H1 (cell line): ENCODE data around the gene CIITA. TPM values are rescaled to one million over a fixed set of nuclear protein-coding genes. Genes with fewer than 3 reads are reported as not detected.

Experiments used
- CTCF ChIA-PET: fragments of 300-600 bp; sonication (Branson Sonifier 250); formaldehyde crosslinking; loops from one replicate; lab custom pipeline; 2021; ENCODE audit not compliant: partially characterized antibody; lab: Charles Lee
- POLR2A ChIA-PET: fragments of 300-600 bp; sonication (Branson Sonifier 250); formaldehyde crosslinking; loops from one replicate; lab custom pipeline; 2021; ENCODE audit warnings: inconsistent platforms; ENCODE audit not compliant: partially characterized antibody; lab: Charles Lee
- DNase-seq, 2 experiments: peaks; one replicate each; pipeline versions ENCODE4 v3.0.0 to v3.0.0-alpha.2; 2010 to 2022; ENCODE audit warnings: low spot score in 2 of 2, low read depth in 1 of 2, mixed read lengths in 1 of 2
- FAIRE-seq: peaks from 2 replicates; lab custom pipeline; 2011; peaks lifted over from hg19 to GRCh38; lab: Jason Lieb, UNC
- H2AFZ ChIP-seq: 2 replicates; pipeline ENCODE4 v1.8.1; 2012; ENCODE audit warnings: low read length, inconsistent platforms
- H2AK5ac ChIP-seq: 2 replicates; pipeline ENCODE4 v1.6.1; 2013; ENCODE audit warnings: low read depth, low read length
- H2BK120ac ChIP-seq: replicated peaks from 2 replicates; pipeline ENCODE3; 2013; ENCODE audit warnings: low read depth, low read length, inconsistent platforms
- H2BK12ac ChIP-seq: 2 replicates; pipeline ENCODE4 v1.6.1; 2013; ENCODE audit warnings: low read depth, low read length
- H2BK15ac ChIP-seq: 2 replicates; pipeline ENCODE4 v1.6.1; 2013; ENCODE audit warnings: low read length
- H2BK20ac ChIP-seq: 2 replicates; pipeline ENCODE4 v1.6.1; 2013; ENCODE audit warnings: low read length
- H2BK5ac ChIP-seq: 2 replicates; pipeline ENCODE4 v1.6.1; 2013; ENCODE audit warnings: low read depth, low read length
- H3K14ac ChIP-seq: 2 replicates; pipeline ENCODE4 v1.6.1; 2013; ENCODE audit warnings: inconsistent platforms; ENCODE audit not compliant: insufficient read length
- H3K18ac ChIP-seq: 2 replicates; pipeline ENCODE4 v1.6.1; 2013; ENCODE audit warnings: low read length; ENCODE audit errors: extremely low read depth
- H3K23ac ChIP-seq: 2 replicates; pipeline ENCODE4 v1.6.1; 2013; ENCODE audit warnings: inconsistent platforms; ENCODE audit not compliant: insufficient read length
- H3K23me2 ChIP-seq: 2 replicates; pipeline ENCODE4 v1.6.1; 2013; ENCODE audit warnings: low read depth, low read length
- H3K27ac ChIP-seq: 2 replicates; pipeline ENCODE4 v1.6.1; 2011; ENCODE audit warnings: low read depth, low read length, inconsistent platforms
- H3K27me3 ChIP-seq, 4 experiments: replicated peaks in 1 of 4; 1 replicate in 1 of 4; 2 replicates in 3 of 4; pipeline versions ENCODE4 v1.6.1 to v1.8.1; 2011 to 2013; ENCODE audit warnings: low read length in 3 of 4, mild to moderate bottlenecking in 3 of 4, inconsistent platforms in 2 of 4, mixed read lengths in 2 of 4, moderate library complexity in 1 of 4; ENCODE audit not compliant: control insufficient read depth in 3 of 4, insufficient read depth in 3 of 4; ENCODE audit errors: extremely low read depth in 1 of 4
- H3K36me3 ChIP-seq, 4 experiments: 2 replicates each; pipeline versions ENCODE4 v1.6.1 to v1.8.1; 2011 to 2013; ENCODE audit warnings: mild to moderate bottlenecking in 4 of 4, low read length in 3 of 4, moderate library complexity in 2 of 4, control low read depth in 1 of 4, inconsistent platforms in 1 of 4; ENCODE audit not compliant: insufficient read depth in 4 of 4, control insufficient read depth in 2 of 4
- H3K4ac ChIP-seq: replicated peaks from 2 replicates; pipeline ENCODE3; 2013; ENCODE audit warnings: low read length, low read depth, mixed read lengths, inconsistent platforms; ENCODE audit not compliant: insufficient read length
- H3K4me1 ChIP-seq, 4 experiments: replicated peaks in 1 of 4; 1 replicate in 1 of 4; 2 replicates in 3 of 4; pipeline versions ENCODE4 v1.6.1 to v1.8.1; 2011 to 2013; ENCODE audit warnings: low read length in 3 of 4, inconsistent platforms in 2 of 4, mixed read lengths in 1 of 4; ENCODE audit not compliant: insufficient read depth in 4 of 4, control insufficient read depth in 3 of 4
- H3K4me2 ChIP-seq, 2 experiments: 2 replicates each; pipeline versions ENCODE4 v1.6.1 to v1.8.1; 2011 to 2013; ENCODE audit warnings: low read depth in 2 of 2, low read length in 2 of 2, control low read depth in 1 of 2, inconsistent platforms in 1 of 2, mild to moderate bottlenecking in 1 of 2; ENCODE audit not compliant: insufficient read depth in 1 of 2
- H3K4me3 ChIP-seq, 4 experiments: fragments of 200-600, 300-600 bp in 1 of 4; sonication (generic), shearing (Covaris generic), sonication (Bioruptor Twin) in 1 of 4; 2 replicates each; pipeline versions ENCODE4 v1.5.1 to v1.8.1; 2011 to 2016; ENCODE audit warnings: low read length in 4 of 4, low read depth in 3 of 4, control low read depth in 2 of 4, inconsistent platforms in 2 of 4, mild to moderate bottlenecking in 2 of 4, mixed read lengths in 1 of 4, moderate library complexity in 1 of 4; ENCODE audit not compliant: insufficient read depth in 2 of 4; ENCODE audit errors: extremely low read depth in 1 of 4
- H3K56ac ChIP-seq: replicated peaks from 2 replicates; pipeline ENCODE3; 2013; ENCODE audit warnings: low read depth, mild to moderate bottlenecking, mixed read lengths, low read length, inconsistent platforms; ENCODE audit not compliant: insufficient read length
- H3K79me1 ChIP-seq: 2 replicates; pipeline ENCODE4 v1.6.1; 2013; ENCODE audit warnings: low read depth, low read length, control low read depth
- H3K79me2 ChIP-seq, 2 experiments: 2 replicates each; pipeline versions ENCODE4 v1.6.1 to v1.8.1; 2012 to 2013; ENCODE audit warnings: low read length in 2 of 2, mild to moderate bottlenecking in 2 of 2, inconsistent platforms in 1 of 2; ENCODE audit not compliant: insufficient read depth in 2 of 2, control insufficient read depth in 1 of 2
- H3K9ac ChIP-seq, 4 experiments: replicated peaks in 1 of 4; 1 replicate in 1 of 4; 2 replicates in 3 of 4; pipeline versions ENCODE4 v1.6.1 to v1.8.1; 2011 to 2013; ENCODE audit warnings: low read depth in 3 of 4, low read length in 3 of 4, control low read depth in 2 of 4, mild to moderate bottlenecking in 2 of 4, moderate library complexity in 2 of 4, inconsistent platforms in 1 of 4; ENCODE audit errors: extremely low read depth in 1 of 4
- H3K9me3 ChIP-seq, 2 experiments: 2 replicates each; pipeline versions ENCODE4 v1.6.1 to v1.8.1; 2012 to 2013; ENCODE audit warnings: mild to moderate bottlenecking in 2 of 2, moderate library complexity in 2 of 2, control low read depth in 1 of 2, inconsistent platforms in 1 of 2, low read depth in 1 of 2, low read length in 1 of 2, mixed read lengths in 1 of 2; ENCODE audit not compliant: insufficient read depth in 2 of 2
- H4K20me1 ChIP-seq, 2 experiments: replicated peaks in 1 of 2; 2 replicates each; pipeline versions ENCODE3 to v1.8.1; 2011 to 2013; ENCODE audit warnings: inconsistent platforms in 2 of 2, low read length in 2 of 2, mild to moderate bottlenecking in 1 of 2; ENCODE audit not compliant: insufficient read depth in 2 of 2, control insufficient read depth in 1 of 2
- H4K5ac ChIP-seq: 2 replicates; pipeline ENCODE4 v1.6.1; 2013; ENCODE audit warnings: low read length, low read depth, mixed read lengths, inconsistent platforms; ENCODE audit not compliant: insufficient read length
- H4K8ac ChIP-seq: 2 replicates; pipeline ENCODE4 v1.8.0; 2013; ENCODE audit warnings: mild to moderate bottlenecking, moderate library complexity, low read length, inconsistent platforms; ENCODE audit not compliant: insufficient read depth; ENCODE audit errors: extremely low read depth
- H4K91ac ChIP-seq: replicated peaks from 2 replicates; pipeline ENCODE3; 2013; ENCODE audit warnings: low read length, mixed read lengths, inconsistent platforms; ENCODE audit not compliant: insufficient read length
- CBX5 ChIP-seq: fragments of 300-800, 300-1000 bp; sonication (generic); IDR thresholded peaks from 2 replicates; pipeline ENCODE4 v1.7.1; 2016; ENCODE audit warnings: antibody characterized with exemption, low read length, low read depth
- WGBS, 2 experiments: shearing (Covaris generic) in 1 of 2; methylation state at CpG; one replicate each; pipeline versions ENCODE4 v1.1.6 to v1.1.7; 2013 to 2015; ENCODE audit warnings: low lambda C conversion rate in 2 of 2, mixed read lengths in 2 of 2, inconsistent platforms in 1 of 2, low coverage in 1 of 2, missing lambda C conversion rate in 1 of 2; ENCODE audit not compliant: insufficient replicate concordance in 2 of 2, insufficient coverage in 1 of 2, insufficient read length in 1 of 2; ENCODE audit errors: extremely low coverage in 1 of 2, missing lambda C conversion rate in 1 of 2; 5-methylcytosine and 5-hydroxymethylcytosine counted together
- polyA plus RNA-seq, 7 experiments: library from polyadenylated mRNA; depleted of rRNA in 3 of 7; stranded (reverse) in 5 of 7; unstranded in 2 of 7; fragments of >200 nt in 5 of 7; fragments of 200-250 nt in 2 of 7; gene quantifications; 1 replicate in 5 of 7; 2 replicates in 1 of 7; 4 replicates in 1 of 7; pipeline versions ENCODE4 v1.2.1 to v1.2.3, GENCODE V29; 2011 to 2013; ENCODE audit warnings: missing spikeins in 2 of 7, mixed read lengths in 2 of 7
- total RNA-seq: library from RNA; stranded (reverse); fragmentation: NEBNext Ultra II Directional; extraction: Animal tissue kit (Norgen Biotek cat#: 25700); gene quantifications from 2 replicates; pipeline ENCODE4 v1.2.1, GENCODE V29; 2021

Gene CIITA
- total and polyA plus RNA-seq, 2 of the 8 experiments (the other 6 are each of a cell fraction or from before 2014, with no cell fraction given), result 0.07 to 0.17 TPM

DNA sequence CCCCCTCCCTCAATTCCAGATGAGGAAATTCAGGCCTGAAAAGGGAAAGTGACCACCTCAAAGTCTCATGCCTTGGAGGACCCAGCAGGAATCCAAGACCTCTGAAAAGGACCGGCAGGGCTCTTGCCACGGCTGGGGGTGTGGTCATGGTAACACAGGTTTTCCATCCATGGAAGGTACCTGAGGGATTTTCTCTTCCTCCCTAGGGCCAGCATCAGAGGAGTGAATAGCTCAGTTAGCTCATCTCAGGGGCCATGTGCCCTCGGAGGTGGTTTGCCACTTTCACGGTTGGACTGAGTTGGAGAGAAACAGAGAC is 1.3 kb downstream of the CIITA start:
- Histone ChIP-seq H3K79me2 (no peaks in the 10 kb centered on the region), H3K9me3 (no peaks in the 10 kb centered on the region), H4K5ac (no peak overlapping the region), H3K4me1 (peaks cover 0 to 9% (median 2%) of the 10 kb centered on the region in 4 experiments; a peak in 3 of 7 replicates), H3K4ac (no peak overlapping the region), H3K23me2 (0 out of 2 replicates have a peak, but pooled peaks cover 2% of the 10 kb centered on the region), H3K27ac (no peak overlapping the region), H3K27me3 (peaks cover 4 to 33% (median 28%) of the 10 kb centered on the region in 4 experiments), H4K20me1 (no peaks in the 10 kb centered on the region), H3K23ac (no peak overlapping the region), H3K56ac (no peak overlapping the region), H2AFZ (no peak overlapping the region), H3K36me3 (no peaks in the 10 kb centered on the region), H3K18ac (no peak overlapping the region), H4K91ac (no peak overlapping the region), H2BK5ac (no peak overlapping the region), H3K4me2 (peak overlapping the region; percentile 65 to 78; a peak in 3 of 4 replicates), H2BK20ac (no peak overlapping the region), H4K8ac (no peak overlapping the region), H2BK120ac (no peak overlapping the region), H3K14ac (no peak overlapping the region), H2AK5ac (no peak overlapping the region), H3K4me3 (peak overlapping the region in 1 of 4 experiments; percentile 56; a peak in 2 of 8 replicates), H2BK15ac (no peak overlapping the region; the same call in 1 of the 2 replicates), H3K9ac (no peak overlapping the region), H3K79me1 (no peaks in the 10 kb centered on the region), H2BK12ac (no peak overlapping the region)
- DNase-seq, result no peak
- CTCF ChIA-PET, result interaction anchor here (0.7 to 4.2 kb wide), 9 partner anchors 10 to 176 kb away, joined by 3 to 29 read pairs (median 4); no protein-coding TSS in a partner anchor
- 76% methylated on average over 4 of the region's 4 CpGs; no CpG with 5 or more reads in 1 of the 2 experiments for WGBS, 2 experiments
- no peak for TF ChIP-seq CBX5
- FAIRE-seq, result no peak
- POLR2A ChIA-PET, result interaction anchor here (1.0 kb wide), 1 partner anchor 9 kb away, joined by 4 read pairs; no protein-coding TSS in a partner anchor
